ENCODE results near the gene TUBA3E. TPM values are rescaled to one million over a fixed set of nuclear protein-coding genes. Genes with fewer than 3 reads are reported as not detected.
"Not testable (repeated sequence)": the region's sequence is repeated elsewhere in the genome, so short reads cannot be mapped to it uniquely, and the experiment has no call there.

The TUBA3E gene
- total and polyA plus RNA-seq, 2 donors (not counting 1 experiment from before 2014, with no cell fraction given), result not detected

GRCh38 chr2:130155956-130156623 lies 42.1 kb downstream of the TUBA3E start:
- not testable (repeated sequence) for H3K4me2 ChIP-seq (ENCODE audit: extremely low read depth, insufficient read depth, low read length); H3K79me2 ChIP-seq (ENCODE audit: control insufficient read depth, insufficient read depth, low read length); H3K36me3 ChIP-seq (ENCODE audit: control insufficient read depth, insufficient read depth, low read length); H3K27ac ChIP-seq (ENCODE audit: insufficient read depth, low read length); H3K27me3 ChIP-seq (ENCODE audit: control insufficient read depth, insufficient read depth, low read length); H3K9me3 ChIP-seq (ENCODE audit: control insufficient read depth, insufficient read depth, low read depth, low read length); H3K9ac ChIP-seq (ENCODE audit: insufficient read depth, low read length); H3K4me1 ChIP-seq (ENCODE audit: control insufficient read depth, extremely low read depth, insufficient read depth, low read length); H3K4me3 ChIP-seq (replicated peaks in 1 of 4; ENCODE audit: control extremely low read depth in 1 of 4, insufficient read depth in 1 of 4, low read depth in 3 of 4, low read length in 4 of 4); H2AFZ ChIP-seq (ENCODE audit: low read length); H4K20me1 ChIP-seq (ENCODE audit: control insufficient read depth, extremely low read depth, insufficient read depth, low read length)
- peak; percentile 28 to 52 for TF ChIP-seq CTCF (conservative IDR thresholded peaks at IDR 0.05 in 1 of 2, IDR thresholded peaks at IDR 0.05 in 1 of 2; ENCODE audit: low read depth in 1 of 2, low read length in 2 of 2)
- peak; percentile 40 to 47 for DNase-seq (ENCODE audit: low read depth in 2 of 2)

GRCh38 chr2:130154773-130155765 lies 43.2 kb downstream of the TUBA3E start:
- H3K27me3 ChIP-seq (ENCODE audit: control insufficient read depth, insufficient read depth, low read length), result no peaks in the 10 kb centered on the region
- H3K4me1 ChIP-seq (ENCODE audit: control insufficient read depth, extremely low read depth, insufficient read depth, low read length), result no peaks in the 10 kb centered on the region
- no peak overlapping the region for H3K9ac ChIP-seq (ENCODE audit: insufficient read depth, low read length)
- TF ChIP-seq CTCF (conservative IDR thresholded peaks at IDR 0.05 in 1 of 2, IDR thresholded peaks at IDR 0.05 in 1 of 2; ENCODE audit: low read depth in 1 of 2, low read length in 2 of 2), result no peak
- TF ChIP-seq EZH2 (IDR thresholded peaks at IDR 0.05; ENCODE audit: low read length, missing control alignments), result no peak
- peaks cover 7% of the 10 kb centered on the region for H3K36me3 ChIP-seq (ENCODE audit: control insufficient read depth, insufficient read depth, low read length)
- H2AFZ ChIP-seq (ENCODE audit: low read length), result no peak overlapping the region
- no peak overlapping the region for H3K27ac ChIP-seq (ENCODE audit: insufficient read depth, low read length)
- H3K4me2 ChIP-seq (ENCODE audit: extremely low read depth, insufficient read depth, low read length), result no peak overlapping the region
- no peaks in the 10 kb centered on the region for H4K20me1 ChIP-seq (ENCODE audit: control insufficient read depth, extremely low read depth, insufficient read depth, low read length)
- no peaks in the 10 kb centered on the region for H3K9me3 ChIP-seq (ENCODE audit: control insufficient read depth, insufficient read depth, low read depth, low read length)
- no peak for DNase-seq (ENCODE audit: low read depth in 2 of 2)
- H3K79me2 ChIP-seq (ENCODE audit: control insufficient read depth, insufficient read depth, low read length), result no peaks in the 10 kb centered on the region
- no peak overlapping the region for H3K4me3 ChIP-seq (replicated peaks in 1 of 4; ENCODE audit: control extremely low read depth in 1 of 4, insufficient read depth in 1 of 4, low read depth in 3 of 4, low read length in 4 of 4)

- H3K4me1 ChIP-seq (ENCODE audit: control insufficient read depth, extremely low read depth, insufficient read depth, low read length); H3K9ac ChIP-seq (ENCODE audit: insufficient read depth, low read length); H3K27ac ChIP-seq (ENCODE audit: insufficient read depth, low read length); H3K4me2 ChIP-seq (ENCODE audit: extremely low read depth, insufficient read depth, low read length); H3K27me3 ChIP-seq (ENCODE audit: control insufficient read depth, insufficient read depth, low read length); H3K9me3 ChIP-seq (ENCODE audit: control insufficient read depth, insufficient read depth, low read depth, low read length); H3K79me2 ChIP-seq (ENCODE audit: control insufficient read depth, insufficient read depth, low read length); H3K36me3 ChIP-seq (ENCODE audit: control insufficient read depth, insufficient read depth, low read length); H3K4me3 ChIP-seq (replicated peaks in 1 of 4; ENCODE audit: control extremely low read depth in 1 of 4, insufficient read depth in 1 of 4, low read depth in 3 of 4, low read length in 4 of 4); DNase-seq (ENCODE audit: low read depth in 2 of 2); H4K20me1 ChIP-seq (ENCODE audit: control insufficient read depth, extremely low read depth, insufficient read depth, low read length); H2AFZ ChIP-seq (ENCODE audit: low read length): not testable (repeated sequence)
These were observed 43.8 kb downstream of the TUBA3E start for GRCh38 chr2:130154423-130154770.

- H3K36me3 ChIP-seq (ENCODE audit: control insufficient read depth, insufficient read depth, low read length); H2AFZ ChIP-seq (ENCODE audit: low read length); H3K9me3 ChIP-seq (ENCODE audit: control insufficient read depth, insufficient read depth, low read depth, low read length); H3K27ac ChIP-seq (ENCODE audit: insufficient read depth, low read length); H3K9ac ChIP-seq (ENCODE audit: insufficient read depth, low read length); H3K4me1 ChIP-seq (ENCODE audit: control insufficient read depth, extremely low read depth, insufficient read depth, low read length); H3K27me3 ChIP-seq (ENCODE audit: control insufficient read depth, insufficient read depth, low read length); DNase-seq (ENCODE audit: low read depth in 2 of 2); H3K79me2 ChIP-seq (ENCODE audit: control insufficient read depth, insufficient read depth, low read length); H3K4me2 ChIP-seq (ENCODE audit: extremely low read depth, insufficient read depth, low read length); H3K4me3 ChIP-seq (replicated peaks in 1 of 4; ENCODE audit: control extremely low read depth in 1 of 4, insufficient read depth in 1 of 4, low read depth in 3 of 4, low read length in 4 of 4); H4K20me1 ChIP-seq (ENCODE audit: control insufficient read depth, extremely low read depth, insufficient read depth, low read length): not testable (repeated sequence)
These were observed 44.4 kb downstream of the TUBA3E start for GRCh38 chr2:130153721-130154422.

All from fibroblast of lung (primary cell).